Femur (tissue), 1 donor: ENCODE measurements around the gene SPDYE4.

Experiments
- DNase-seq: peaks from one replicate; pipeline ENCODE4 v3.0.0-alpha.2; 2017

The SPDYE4 gene

DNA sequence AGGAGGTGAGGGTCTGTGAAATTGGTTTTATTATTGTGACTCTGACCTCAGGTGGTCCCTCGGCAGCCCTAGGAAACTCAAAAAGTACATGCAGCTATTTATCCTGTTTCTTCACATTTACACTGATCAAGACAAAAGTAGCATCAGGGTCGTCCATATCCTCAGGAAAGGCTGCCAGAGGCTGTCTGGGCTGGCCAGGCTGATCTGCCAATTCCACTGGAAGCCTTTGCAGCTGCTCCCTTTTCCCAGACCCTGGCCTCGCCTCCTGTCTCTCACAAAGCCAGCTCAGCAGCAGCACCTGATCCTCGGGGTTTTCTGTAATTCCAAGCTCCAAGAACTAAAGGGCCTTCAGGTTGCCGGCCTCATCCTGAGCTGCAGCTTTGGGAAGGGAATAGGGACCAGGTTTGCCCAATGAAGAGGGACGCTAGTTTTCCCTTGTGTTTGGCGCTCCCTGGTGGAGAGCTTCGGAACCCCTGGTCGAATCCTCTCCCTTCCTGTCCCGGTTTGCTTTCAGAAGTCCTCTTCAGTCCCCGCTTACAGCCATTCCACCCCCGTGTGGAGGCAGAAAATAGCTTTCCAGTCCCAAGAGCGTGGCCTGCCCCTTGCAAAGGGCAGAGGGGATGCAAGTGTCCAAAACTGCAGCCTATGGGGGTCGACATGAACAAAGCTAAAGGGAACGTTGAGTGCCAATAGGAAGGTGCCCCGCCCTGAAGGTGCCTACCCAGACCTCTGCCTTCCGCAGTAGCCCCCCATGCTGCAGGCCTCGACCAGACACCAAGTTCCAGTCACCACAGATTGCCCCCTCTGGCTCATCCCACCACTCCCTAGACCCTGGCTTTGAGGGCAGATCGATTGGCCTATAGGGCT is 27.4 kb upstream of the SPDYE4 start:
- peak; percentile 88 for DNase-seq

DNA sequence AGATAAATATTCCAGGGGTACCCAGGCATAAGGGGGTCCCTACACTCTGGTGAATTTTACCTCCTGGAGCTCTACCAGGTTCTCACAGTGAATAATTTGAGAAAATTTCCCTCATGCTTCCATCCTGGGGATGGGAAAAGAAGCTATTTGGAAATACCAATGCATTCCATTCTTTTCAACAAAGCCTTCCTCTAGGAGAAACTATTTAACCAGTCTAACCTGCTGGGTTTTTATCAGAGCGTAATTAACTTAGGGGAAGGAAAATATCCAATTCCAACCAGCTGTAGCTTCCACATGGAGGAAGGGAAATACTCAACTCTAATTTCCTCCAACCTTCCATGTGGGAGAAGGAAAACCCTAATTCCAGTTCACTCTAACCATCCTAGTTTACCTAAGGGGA is 23.8 kb upstream of the SPDYE4 start:
- DNase-seq: no peak

- DNase-seq: no peak
These were observed 23.4 kb upstream of the SPDYE4 start for GRCh38 chr17:8781776-8782175.

- DNase-seq: no peak
These were observed 18.5 kb upstream of the SPDYE4 start for GRCh38 chr17:8776881-8777280.

DNA sequence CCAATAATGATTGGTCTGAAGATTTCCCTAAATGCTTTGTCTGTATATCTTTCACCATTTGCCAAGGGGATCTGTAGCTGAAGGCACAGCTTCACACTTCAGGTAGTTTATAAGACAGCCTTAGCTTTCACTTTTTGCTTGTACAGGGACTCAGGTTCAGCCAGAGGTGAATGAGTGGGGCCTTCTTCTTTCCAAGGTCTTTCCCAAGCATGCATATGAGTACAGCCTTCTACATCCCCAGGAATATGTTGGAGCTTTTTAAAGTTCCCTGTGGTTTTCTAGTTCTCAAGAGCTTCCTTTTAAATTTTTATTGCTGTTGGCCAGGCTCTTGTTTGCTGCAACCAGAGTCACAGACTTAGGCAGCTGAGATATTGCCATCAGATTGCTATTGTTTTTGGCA is 17.9 kb upstream of the SPDYE4 start:
- DNase-seq: peak; percentile 49

DNA sequence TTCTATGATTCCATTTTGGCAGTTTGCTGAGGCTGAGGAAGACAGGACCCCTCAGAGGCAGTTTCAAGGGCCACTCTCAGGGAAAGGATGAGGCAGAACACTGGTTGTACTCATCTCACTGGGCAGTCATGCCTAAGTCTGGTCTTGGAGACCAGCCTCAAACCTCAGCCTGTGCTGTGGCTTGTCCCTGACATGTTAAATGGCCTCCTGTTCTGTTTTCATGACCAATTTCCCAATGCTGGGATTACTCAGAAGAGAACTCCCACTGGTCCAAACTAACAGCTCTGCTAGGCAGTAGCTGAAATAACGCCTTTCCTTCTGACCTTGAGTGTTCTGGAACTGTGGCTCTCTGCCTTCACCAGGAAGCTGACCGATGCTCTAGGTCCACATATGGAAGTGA is 8.4 kb upstream of the SPDYE4 start:
- DNase-seq: no peak

- no peak for DNase-seq
These were observed 3.7 kb upstream of the SPDYE4 start for GRCh38 chr17:8762012-8762411.

DNA sequence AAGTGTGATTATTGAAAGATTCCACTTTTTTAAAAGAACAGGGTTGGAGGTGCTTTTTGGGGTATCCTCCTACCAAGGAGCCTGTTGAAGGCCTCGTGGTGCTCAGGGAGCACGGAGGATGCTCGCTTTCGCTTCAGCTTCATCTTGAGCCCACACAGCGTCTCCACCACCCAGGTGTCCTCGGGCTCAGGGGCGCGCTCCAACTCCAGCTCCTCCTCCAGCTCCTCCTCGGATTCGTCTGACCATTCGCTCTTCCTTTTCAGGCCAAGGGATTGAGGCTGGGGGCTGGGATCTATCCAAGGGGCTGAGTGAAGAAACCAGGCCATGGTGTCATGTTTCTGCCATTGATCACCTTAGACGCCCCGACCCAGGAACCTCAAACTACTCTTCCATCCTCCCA is 1.2 kb downstream of the SPDYE4 start:
- no peak for DNase-seq

- no peak for DNase-seq
These were observed 2.6 kb downstream of the SPDYE4 start for GRCh38 chr17:8755590-8756255.

GRCh38 chr17:8754890-8755289 is 3.5 kb downstream of the SPDYE4 start:
- no peak for DNase-seq

DNA sequence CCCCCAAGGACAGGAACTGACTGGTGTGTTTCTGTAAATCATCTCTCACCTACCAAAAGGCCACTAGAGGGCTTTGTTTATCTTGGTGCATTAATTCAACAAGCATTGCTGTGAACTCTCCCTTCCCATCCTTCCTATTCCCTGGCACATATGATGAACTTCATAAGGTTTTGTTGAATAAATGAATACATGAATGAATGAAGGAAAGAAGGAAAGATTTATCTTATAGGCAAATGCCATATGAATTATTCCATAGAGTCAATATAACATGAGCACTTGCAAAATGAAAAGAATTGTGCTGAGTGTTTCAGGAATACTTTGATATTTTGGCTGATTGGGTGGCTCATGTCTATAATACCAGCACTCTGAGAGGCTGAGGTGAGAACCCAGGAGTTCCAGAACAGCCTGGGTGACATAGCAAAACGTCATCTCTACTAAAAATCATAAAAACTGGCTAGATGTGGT is 4.3 kb downstream of the SPDYE4 start:
- no peak for DNase-seq

DNA sequence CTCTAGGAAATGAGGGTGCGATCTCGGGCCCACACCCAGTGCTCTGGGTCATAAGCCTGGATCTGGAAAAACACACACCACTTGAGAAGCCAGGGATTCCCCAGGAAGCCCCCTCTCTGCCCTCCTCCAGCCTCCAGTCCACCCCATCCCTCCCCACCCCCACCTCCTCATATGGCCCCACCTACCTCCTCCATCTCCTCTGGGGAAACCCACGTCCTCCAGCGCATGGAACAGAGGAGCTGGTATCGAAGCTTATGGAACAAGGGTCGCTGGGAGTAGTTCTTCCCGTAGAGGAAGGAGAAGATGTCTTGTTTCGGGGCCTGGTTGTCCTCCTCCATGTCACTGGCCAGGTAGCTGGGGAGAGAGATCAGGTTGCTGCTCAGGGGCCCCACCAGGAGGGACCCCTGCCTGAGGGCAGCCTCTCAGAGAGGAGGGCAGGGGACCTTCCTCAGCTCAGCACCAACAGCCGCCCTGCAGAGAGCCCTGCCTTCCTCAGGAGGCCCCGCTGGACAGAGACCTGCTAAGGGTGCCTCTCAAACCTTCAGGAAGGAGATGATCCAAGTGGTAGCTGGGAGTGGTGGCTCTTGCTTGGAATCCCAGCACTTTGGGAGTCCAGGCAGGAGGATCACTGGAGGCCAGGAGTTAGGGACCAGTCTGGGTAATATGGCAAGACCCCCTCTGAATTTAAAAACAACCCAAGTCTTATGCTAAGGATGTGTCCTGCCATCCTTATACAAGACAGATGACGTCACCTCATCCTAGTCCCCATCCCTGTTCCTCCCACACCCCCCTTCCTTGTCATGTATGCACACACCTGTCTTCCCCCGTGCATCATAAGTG is 5.0 kb downstream of the SPDYE4 start:
- no peak for DNase-seq

- DNase-seq: no peak
These were observed 8.7 kb downstream of the SPDYE4 start for GRCh38 chr17:8749616-8750015.

GRCh38 chr17:8747742-8748141 is 10.6 kb downstream of the SPDYE4 start:
- DNase-seq: no peak

- no peak for DNase-seq
These were observed 11.7 kb downstream of the SPDYE4 start for GRCh38 chr17:8746501-8747236.

- peak; percentile 87 for DNase-seq
These were observed 12.5 kb downstream of the SPDYE4 start for GRCh38 chr17:8745586-8746500.

GRCh38 chr17:8744086-8744785 is 14.1 kb downstream of the SPDYE4 start:
- no peak for DNase-seq

GRCh38 chr17:8742819-8743218 is 15.5 kb downstream of the SPDYE4 start:
- DNase-seq: no peak

- no peak for DNase-seq
These were observed 16.1 kb downstream of the SPDYE4 start for GRCh38 chr17:8742274-8742673.

DNA sequence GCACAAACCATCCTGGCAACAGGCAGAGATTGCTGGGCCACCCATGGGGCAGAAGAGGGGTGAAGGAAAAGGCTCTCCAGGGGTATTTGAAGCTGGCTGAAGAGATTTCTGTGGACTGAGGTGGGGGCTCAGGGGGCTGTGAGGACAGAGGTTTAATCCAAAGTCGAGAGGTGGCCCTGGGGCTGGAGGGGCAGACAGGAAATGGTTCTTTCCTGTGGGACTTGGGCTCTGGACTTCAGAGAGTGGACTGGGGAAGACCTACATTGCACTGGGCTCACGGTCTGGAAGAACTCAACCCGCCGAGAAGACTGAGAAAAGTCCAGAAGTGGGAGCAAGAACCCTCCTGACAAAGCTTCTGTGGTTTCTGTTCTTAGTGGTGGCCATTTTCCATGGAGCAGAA is 16.6 kb downstream of the SPDYE4 start:
- no peak for DNase-seq

DNA sequence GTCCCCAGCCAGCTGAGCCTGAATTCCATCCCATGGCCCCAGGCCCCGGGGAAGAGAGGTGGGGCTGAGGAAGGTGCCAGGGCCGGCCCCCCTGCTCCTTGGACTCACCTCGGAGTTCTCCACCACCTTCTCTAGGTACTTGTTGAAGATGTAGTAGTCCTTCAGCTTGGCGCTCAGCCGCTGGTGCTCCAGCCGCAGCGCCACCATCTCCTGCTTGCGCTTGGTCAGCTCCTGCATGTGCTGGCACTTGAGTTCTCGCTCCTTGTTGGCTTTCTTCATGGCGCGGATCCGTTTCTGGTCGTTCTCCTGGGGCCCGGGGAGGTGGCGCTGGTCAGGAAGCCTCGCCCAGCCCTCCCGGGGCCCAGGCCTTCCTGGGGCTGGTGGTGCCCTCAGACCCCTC is 17.0 kb downstream of the SPDYE4 start:
- DNase-seq: no peak
